Central memory CD8-positive, alpha-beta T cell (primary cell): ENCODE results near the gene PPP1R37.

Experiments
- ATAC-seq: fragments of 150-1000 bp; cut with Tn5 transposase; replicated peaks from 2 replicates; pipeline ENCODE4 v1.10.0; 2022; ENCODE audit warnings: mild to moderate bottlenecking, moderate FRiP score, moderate number of reproducible peaks; ENCODE audit not compliant: poor library complexity, severe bottlenecking; ENCODE audit errors: extremely low read depth
- DNase-seq, 2 donors: peaks; one replicate each; pipeline ENCODE4 v3.0.0; 2021; ENCODE audit warnings: low spot score in 2 of 2
- H3K27ac Mint-ChIP-seq: one replicate; pipeline ENCODE4 v1.8.0; 2022; ENCODE audit warnings: low read depth, mild to moderate bottlenecking, moderate library complexity, mixed read lengths
- H3K27me3 Mint-ChIP-seq: one replicate; pipeline ENCODE4 v1.8.0; 2022; ENCODE audit warnings: mixed read lengths
- H3K36me3 Mint-ChIP-seq: one replicate; pipeline ENCODE4 v1.8.0; 2022; ENCODE audit warnings: mild to moderate bottlenecking, moderate library complexity, mixed read lengths; ENCODE audit not compliant: insufficient read depth
- H3K4me1 Mint-ChIP-seq: one replicate; pipeline ENCODE4 v1.8.0; 2022; ENCODE audit warnings: mixed read lengths
- H3K4me3 Mint-ChIP-seq: one replicate; pipeline ENCODE4 v1.8.0; 2022; ENCODE audit warnings: mild to moderate bottlenecking, moderate library complexity, mixed read lengths
- H3K9me3 Mint-ChIP-seq: one replicate; pipeline ENCODE4 v1.8.0; 2022; ENCODE audit warnings: mixed read lengths

The PPP1R37 gene

DNA sequence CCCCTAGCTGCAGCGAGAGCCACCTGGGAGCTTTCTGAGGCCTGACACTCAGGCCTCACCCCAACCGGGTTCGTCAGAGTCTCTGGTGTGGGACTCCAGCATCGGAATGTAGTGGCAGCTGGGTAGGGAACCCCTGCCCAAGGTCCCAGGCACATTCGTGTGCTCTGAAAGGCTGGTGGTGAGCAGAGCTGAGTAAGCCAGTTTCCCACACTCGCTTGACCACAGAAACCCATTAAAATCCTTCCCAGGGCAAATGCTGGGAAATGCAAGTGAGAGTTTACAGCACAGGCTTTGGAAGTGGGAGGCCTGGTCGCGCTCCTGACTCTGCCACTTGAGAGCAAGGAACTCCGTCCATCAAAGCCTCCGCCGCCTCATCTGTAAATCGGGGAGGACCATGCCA is 80.8 kb downstream of the PPP1R37 start:
- no peak overlapping the region for H3K4me3 Mint-ChIP-seq
- peaks cover 29% of the 10 kb centered on the region for H3K4me1 Mint-ChIP-seq
- H3K36me3 Mint-ChIP-seq = peaks cover 15% of the 10 kb centered on the region
- ATAC-seq (no peak), DNase-seq (no peak)
- H3K27ac Mint-ChIP-seq = no peak overlapping the region
- no peaks in the 10 kb centered on the region for H3K27me3 Mint-ChIP-seq
- H3K9me3 Mint-ChIP-seq = no peaks in the 10 kb centered on the region

DNA sequence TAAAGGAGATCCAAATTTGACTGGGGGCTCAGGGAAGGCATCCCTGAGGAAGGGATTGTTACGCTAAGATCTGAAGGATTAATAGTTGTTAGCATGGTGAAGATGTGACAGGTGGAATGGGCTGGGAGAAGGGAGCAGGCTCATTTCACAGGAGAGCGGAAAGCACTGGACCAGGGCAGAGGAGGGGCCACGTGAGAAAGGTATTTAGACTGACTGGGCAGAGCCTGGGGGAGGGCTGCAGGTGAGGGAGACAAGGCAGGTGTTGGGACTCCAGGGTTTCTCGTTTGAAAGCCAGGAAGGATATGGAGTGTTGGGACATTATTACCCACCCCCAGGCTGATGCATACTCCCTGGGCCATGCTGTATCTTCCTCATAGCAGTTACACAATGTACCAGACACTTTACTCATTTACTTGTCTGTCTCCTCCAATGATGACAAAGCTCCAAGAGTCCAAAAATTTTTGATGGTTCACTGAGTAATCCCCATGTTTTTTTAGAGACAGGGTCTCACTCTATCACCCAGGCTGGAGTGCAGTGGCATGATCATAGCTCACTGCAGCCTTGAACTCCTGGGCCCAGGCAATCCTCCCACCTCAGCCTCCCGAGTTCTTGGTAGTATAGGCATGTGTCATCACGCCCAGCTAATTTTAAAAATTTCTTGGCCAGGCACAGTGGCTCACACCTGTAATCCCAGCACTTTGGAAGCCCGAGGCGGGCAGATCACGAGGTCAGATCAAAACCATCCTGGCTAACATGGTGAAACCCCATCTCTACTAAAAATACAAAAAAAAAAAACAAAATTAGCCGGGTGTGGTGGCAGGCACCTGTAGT is 82.8 kb downstream of the PPP1R37 start:
- Mint-ChIP-seq H3K27me3 (no peaks in the 10 kb centered on the region), H3K4me1 (peaks cover 29% of the 10 kb centered on the region), H3K9me3 (no peaks in the 10 kb centered on the region), H3K36me3 (peaks cover 21% of the 10 kb centered on the region), H3K4me3 (peak overlapping the region; percentile 26), H3K27ac (no peak overlapping the region)
- DNase-seq = no peak
- no peak for ATAC-seq

DNA sequence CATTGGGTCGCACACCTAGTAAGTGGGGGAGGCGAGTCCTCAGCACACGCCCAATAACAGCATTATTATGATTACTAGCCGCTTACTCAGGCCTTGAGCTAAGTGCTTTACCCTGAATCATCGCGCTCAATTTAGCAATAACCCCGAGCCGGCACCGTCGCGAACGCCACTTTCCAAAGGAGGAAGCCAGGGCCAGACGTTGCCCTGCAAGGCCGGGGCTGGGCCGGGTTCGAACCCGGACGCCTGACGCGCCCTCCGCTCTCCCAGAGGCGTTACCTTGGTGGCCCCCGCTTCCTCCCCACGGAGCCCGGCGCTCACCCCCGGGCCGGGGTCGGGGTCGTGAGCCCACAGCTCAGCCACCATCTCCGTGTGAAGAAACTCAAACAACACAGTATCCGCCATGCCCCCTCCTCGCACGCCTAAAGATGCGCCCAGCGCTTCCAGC is 84.9 kb downstream of the PPP1R37 start, which contains the start of gene TRAPPC6A:
Gene TRAPPC6A, minus strand, starts transcription at position 421 of the 445 bp plus-strand sequence. Its CDS starts 19 bp downstream, at position 402.
- Mint-ChIP-seq H3K4me3 (peak within 1 kb of the TSS; percentile 81), H3K36me3 (peaks cover 28% of the 10 kb centered on the region), H3K4me1 (peaks cover 27% of the 10 kb centered on the region), H3K9me3 (no peaks in the 10 kb centered on the region), H3K27me3 (no peaks in the 10 kb centered on the region), H3K27ac (peak within 1 kb of the TSS; percentile 88)
- no peak for DNase-seq
- no peak for ATAC-seq

DNA sequence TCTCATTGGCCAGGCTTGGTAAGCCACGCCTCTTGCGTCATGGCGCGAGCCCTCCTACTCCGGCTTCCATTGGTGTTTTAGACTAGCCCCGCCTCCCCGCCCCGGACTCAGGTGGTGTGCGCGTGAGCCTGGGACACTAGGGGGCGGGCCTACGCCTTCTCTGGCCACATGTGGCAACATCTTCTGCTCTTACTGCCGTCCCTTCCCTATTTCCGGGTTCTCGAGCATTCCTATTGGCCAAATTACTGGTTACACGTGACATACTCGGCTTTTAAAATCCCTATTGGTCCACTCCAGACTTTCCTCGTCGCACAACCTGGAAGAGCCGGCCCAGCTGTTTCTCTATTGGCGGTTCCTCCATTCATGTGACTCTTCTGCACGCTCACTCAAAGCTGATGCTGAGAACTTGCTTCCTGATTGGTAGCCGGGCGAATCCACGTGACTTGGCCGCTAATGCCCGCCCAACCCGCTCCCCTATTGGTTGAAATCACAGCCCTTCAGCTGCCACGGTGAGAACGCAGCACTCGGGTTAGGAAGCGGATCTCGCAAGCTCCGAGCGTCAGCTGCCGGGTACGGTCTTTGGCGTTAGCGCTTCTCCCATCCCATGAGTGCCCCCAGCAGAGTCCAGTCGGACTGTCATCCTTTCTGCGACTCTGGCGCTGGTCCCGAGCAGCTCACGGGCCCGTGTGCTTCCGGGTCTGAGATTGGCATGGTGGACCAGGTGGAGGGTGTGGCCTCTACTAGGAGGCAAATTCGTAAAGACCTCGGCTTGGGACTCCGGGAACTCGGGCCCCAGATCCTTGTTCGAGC is 85.5 kb downstream of the PPP1R37 start, which contains the start of gene BLOC1S3:
Gene BLOC1S3, plus strand, starts transcription at position 523 of the 810 bp plus-strand sequence. CDS start 513 bp downstream, outside the sequence.
- peak; percentile 85 for ATAC-seq
- H3K27me3 Mint-ChIP-seq = no peaks in the 10 kb centered on the region
- peak within 1 kb of the TSS; percentile 81 for H3K4me3 Mint-ChIP-seq
- DNase-seq = peak; percentile 98 to 100
- no peaks in the 10 kb centered on the region for H3K9me3 Mint-ChIP-seq
- H3K27ac Mint-ChIP-seq = peak within 1 kb of the TSS; percentile 88
- peaks cover 27% of the 10 kb centered on the region for H3K36me3 Mint-ChIP-seq
- peaks cover 29% of the 10 kb centered on the region for H3K4me1 Mint-ChIP-seq

DNA sequence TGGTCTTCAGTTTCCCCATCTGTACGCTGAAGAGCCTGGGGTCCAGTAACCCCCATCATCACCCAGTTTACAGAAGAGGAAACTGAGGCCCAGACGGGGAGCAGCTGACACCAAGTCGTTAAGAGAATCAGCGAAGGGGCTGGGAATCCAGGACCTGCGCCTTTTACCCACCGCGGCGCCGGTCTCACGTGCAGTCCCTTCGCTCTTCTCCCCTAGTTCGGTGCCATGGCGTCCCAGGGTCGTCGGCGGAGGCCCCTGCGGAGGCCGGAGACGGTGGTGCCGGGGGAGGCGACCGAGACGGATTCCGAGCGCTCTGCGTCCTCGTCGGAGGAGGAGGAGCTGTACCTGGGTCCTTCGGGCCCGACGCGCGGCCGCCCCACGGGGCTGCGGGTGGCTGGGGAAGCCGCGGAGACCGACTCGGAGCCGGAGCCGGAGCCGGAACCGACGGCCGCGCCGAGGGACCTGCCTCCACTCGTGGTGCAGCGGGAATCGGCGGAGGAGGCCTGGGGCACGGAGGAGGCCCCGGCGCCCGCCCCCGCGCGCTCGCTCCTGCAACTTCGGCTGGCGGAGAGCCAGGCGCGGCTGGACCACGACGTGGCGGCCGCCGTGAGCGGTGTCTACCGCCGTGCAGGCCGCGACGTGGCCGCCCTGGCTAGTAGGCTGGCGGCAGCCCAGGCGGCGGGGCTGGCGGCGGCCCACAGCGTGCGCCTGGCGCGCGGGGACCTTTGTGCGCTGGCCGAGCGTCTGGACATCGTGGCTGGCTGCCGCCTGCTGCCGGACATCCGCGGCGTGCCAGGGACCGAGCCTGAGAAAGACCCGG is 86.3 kb downstream of the PPP1R37 start:
- H3K9me3 Mint-ChIP-seq = no peaks in the 10 kb centered on the region
- DNase-seq (peak in 1 of 2 donors; percentile 16), ATAC-seq (no peak)
- peaks cover 28% of the 10 kb centered on the region for H3K36me3 Mint-ChIP-seq
- peak overlapping the region; percentile 88 for H3K27ac Mint-ChIP-seq
- H3K4me1 Mint-ChIP-seq = peaks cover 29% of the 10 kb centered on the region
- no peaks in the 10 kb centered on the region for H3K27me3 Mint-ChIP-seq
- peak overlapping the region; percentile 81 for H3K4me3 Mint-ChIP-seq

DNA sequence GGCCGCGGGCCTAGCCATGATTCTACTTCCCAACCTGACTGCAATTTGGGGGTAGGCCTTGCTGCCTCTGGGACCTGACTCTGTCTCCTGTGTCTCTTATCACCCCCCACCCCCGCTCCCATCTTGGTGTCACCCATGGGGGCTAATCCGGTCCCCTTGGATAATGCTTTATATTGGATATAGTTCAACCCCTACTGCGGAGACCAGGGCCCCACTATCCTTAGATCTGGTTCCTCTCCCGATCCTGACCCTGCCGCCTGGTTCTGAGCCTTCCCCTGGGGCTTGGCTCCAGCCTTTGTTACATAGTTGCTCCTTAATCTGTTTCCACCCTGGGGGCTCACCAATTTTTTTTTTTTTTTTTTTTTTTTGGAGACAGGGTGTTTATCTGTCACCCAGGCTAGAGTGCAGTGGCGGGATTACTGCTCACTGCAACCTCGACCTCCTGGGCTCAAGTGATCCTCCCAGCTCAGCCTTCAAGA is 87.0 kb downstream of the PPP1R37 start:
- peaks cover 28% of the 10 kb centered on the region for H3K36me3 Mint-ChIP-seq
- H3K27me3 Mint-ChIP-seq = no peaks in the 10 kb centered on the region
- peak overlapping the region; percentile 74 for H3K4me3 Mint-ChIP-seq
- DNase-seq (no peak), ATAC-seq (no peak)
- H3K4me1 Mint-ChIP-seq = peaks cover 32% of the 10 kb centered on the region
- H3K27ac Mint-ChIP-seq = no peak overlapping the region
- H3K9me3 Mint-ChIP-seq = no peaks in the 10 kb centered on the region

DNA sequence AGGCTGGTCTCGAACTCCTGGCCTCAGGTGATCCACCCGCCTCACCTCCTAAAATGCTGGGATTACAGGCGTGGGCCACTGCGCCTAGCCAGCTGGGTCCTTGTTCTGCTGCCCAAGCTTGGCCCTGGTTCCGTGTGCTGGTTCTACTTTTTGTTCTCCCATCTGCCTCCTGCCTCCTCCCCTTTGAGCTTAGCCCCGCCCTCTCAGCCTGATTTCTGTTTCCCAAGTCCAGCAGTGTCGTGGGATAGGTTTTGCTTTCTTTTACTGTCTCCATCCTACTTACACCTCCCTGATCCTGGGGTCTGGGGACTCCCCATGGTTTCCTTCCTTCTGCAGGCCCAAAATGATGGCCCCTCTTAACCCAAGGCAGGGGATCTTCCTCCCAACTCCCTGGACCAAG is 88.0 kb downstream of the PPP1R37 start:
- ATAC-seq = no peak
- Mint-ChIP-seq H3K4me1 (peaks cover 31% of the 10 kb centered on the region), H3K36me3 (peaks cover 26% of the 10 kb centered on the region), H3K9me3 (no peaks in the 10 kb centered on the region), H3K27ac (peak overlapping the region; percentile 29), H3K27me3 (no peaks in the 10 kb centered on the region), H3K4me3 (peak overlapping the region; percentile 74)
- no peak for DNase-seq

DNA sequence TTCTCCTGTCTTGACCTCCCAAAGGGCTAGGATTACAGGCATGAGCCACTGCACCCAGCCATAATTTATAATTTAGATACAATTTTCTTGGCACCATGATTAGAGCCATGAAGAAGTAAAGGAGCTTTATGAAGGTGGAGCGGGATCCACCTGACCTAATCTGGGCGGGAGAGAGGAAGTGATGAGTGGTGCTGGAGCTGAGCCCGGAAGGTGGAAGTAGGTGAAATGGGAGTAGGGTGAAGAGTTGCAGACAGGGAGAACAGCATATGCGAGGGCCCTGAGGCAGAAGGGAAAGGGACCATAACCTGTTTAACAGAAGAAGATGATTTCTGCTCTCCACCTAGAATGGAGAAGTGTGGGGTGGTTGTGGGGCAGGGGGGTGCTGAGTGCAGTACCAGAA is 89.8 kb downstream of the PPP1R37 start:
- peaks cover 26% of the 10 kb centered on the region for H3K36me3 Mint-ChIP-seq
- no peak for ATAC-seq
- no peaks in the 10 kb centered on the region for H3K9me3 Mint-ChIP-seq
- no peaks in the 10 kb centered on the region for H3K27me3 Mint-ChIP-seq
- no peak for DNase-seq
- H3K27ac Mint-ChIP-seq = no peak overlapping the region
- H3K4me3 Mint-ChIP-seq = no peak overlapping the region
- H3K4me1 Mint-ChIP-seq = peaks cover 35% of the 10 kb centered on the region

DNA sequence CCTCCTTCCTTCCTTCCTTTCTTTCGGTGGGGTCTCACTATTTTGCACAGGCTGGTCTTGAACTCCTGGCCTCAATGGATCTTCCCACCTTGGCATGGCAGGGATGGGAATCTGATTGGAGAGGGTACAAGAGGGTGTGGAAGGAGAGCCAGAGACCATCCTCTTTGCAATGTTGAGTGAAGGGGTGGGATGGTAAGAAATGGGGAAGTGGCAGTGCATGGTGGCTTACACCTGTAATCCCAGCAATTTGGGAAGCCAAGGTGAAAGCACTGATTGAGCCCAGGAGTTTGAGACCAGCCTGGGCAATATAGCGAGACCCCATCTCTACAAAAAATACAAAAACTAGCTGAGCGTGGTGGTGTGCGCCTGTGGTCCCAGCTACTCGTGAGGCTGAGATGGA is 91.1 kb downstream of the PPP1R37 start:
- DNase-seq = no peak
- H3K27me3 Mint-ChIP-seq = no peaks in the 10 kb centered on the region
- no peak overlapping the region for H3K27ac Mint-ChIP-seq
- H3K9me3 Mint-ChIP-seq = no peaks in the 10 kb centered on the region
- no peak overlapping the region for H3K4me3 Mint-ChIP-seq
- H3K36me3 Mint-ChIP-seq = peaks cover 14% of the 10 kb centered on the region
- ATAC-seq = no peak
- peaks cover 35% of the 10 kb centered on the region for H3K4me1 Mint-ChIP-seq

DNA sequence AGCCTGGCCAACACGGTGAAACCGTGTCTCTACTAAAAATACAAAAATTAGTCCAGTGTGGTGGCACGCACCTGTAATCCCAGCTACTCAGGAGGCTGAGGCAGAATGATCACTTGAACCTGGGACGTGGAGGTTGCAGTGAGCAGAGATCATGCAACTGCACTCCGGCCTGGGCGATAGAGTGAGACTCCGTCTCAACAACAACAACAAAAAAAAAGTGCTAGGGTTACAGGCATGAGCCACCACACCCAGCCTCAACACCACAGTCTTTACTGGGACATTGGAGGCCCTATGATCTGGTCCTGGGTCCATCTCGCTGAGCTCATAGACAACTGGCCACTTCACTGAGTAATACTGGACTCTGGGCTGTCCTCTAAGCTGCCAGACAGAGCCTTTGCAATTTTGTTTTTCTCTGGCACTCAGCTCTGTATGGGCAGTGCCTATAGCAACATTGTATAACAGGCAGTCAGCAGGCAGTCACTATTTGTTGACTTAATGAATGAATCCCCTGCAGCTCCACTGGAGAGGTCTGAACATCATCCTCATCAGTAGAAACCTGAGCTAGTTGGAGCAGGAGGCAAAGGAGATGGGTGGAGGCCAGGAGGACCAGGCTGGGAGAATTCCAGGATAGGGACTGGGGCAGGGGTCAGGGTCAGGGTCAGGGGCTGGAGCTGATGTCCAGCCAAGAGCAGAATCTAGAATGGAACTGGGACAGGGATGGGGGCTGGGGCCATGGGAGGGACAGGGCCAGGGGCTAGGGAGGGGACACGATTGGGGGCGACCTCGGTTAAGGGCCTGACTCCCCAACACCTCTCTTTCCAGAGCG is 93.7 kb downstream of the PPP1R37 start:
- no peaks in the 10 kb centered on the region for H3K27me3 Mint-ChIP-seq

DNA sequence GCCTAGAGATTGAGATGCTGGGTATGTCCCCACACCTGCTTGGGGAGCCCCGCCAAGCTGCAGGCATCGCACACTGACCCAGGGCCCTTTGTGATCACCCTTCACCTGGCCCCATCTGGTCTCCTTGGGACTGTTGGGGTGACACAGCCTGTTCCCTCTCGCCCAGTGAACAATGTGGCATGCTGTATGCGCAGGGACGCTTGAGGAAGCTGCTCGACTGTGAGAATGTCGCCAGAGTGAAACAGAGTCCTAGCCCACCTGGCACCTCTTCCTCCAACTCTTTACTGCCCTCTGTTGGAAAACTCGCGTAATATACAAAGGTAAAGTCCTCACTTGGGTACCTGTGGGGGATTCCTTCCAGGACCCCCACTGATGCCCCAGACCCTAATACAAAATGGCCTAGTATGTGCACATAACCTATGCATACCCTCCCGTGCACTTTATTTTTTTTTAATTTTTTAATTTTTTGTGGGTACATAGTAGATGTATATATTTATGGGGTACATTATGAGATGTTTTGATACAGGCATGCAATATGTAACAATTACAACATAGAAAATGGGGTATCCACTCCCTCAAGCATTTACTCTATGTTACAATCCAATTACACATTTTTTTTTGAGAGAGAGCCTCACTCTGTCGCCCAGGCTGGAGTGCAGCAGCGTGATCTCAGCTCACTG is 94.6 kb downstream of the PPP1R37 start:
- Mint-ChIP-seq H3K36me3 (peaks cover 4% of the 10 kb centered on the region), H3K4me1 (peaks cover 17% of the 10 kb centered on the region), H3K4me3 (no peak overlapping the region), H3K9me3 (no peaks in the 10 kb centered on the region), H3K27me3 (no peaks in the 10 kb centered on the region), H3K27ac (no peak overlapping the region)
- DNase-seq (no peak), ATAC-seq (peak; percentile 58)

More for the DNA sequence above, 93.7 kb downstream of the PPP1R37 start:
- H3K36me3 Mint-ChIP-seq = peaks cover 7% of the 10 kb centered on the region
- H3K4me1 Mint-ChIP-seq = peaks cover 20% of the 10 kb centered on the region
- no peaks in the 10 kb centered on the region for H3K9me3 Mint-ChIP-seq
- no peak overlapping the region for H3K4me3 Mint-ChIP-seq
- no peak for DNase-seq
- H3K27ac Mint-ChIP-seq = no peak overlapping the region
- no peak for ATAC-seq
